Natural killer cell treated with Interleukin-12 subunit alpha and Interleukin-12 subunit beta and Interleukin-15 and Interleukin-18, amount 100 ng/mL, for 72 hours (primary cell): Measurements from ENCODE around the gene ETV5. TPM values are rescaled to one million over a fixed set of nuclear protein-coding genes. Genes with fewer than 3 reads are reported as not detected.

Experiments used
- ATAC-seq, 2 donors: fragments of 150-1000 bp; cut with Tn5 transposase in 1 of 2; sonication (Bioruptor Pico), chemical (Tn5 transposase) in 1 of 2; 2 replicates each; pipeline ENCODE4 v1.10.0; 2021
- DNase-seq: peaks from one replicate; pipeline ENCODE4 v3.0.0; 2022; ENCODE audit warnings: low spot score
- H3K27ac Mint-ChIP-seq, 2 donors: 1 replicate in 1 of 2; 2 replicates in 1 of 2; pipeline ENCODE4 v1.8.0; 2022; ENCODE audit warnings: mixed read lengths in 2 of 2, mild to moderate bottlenecking in 1 of 2, moderate library complexity in 1 of 2
- H3K27me3 Mint-ChIP-seq, 2 donors: 1 replicate in 1 of 2; 2 replicates in 1 of 2; pipeline ENCODE4 v1.8.0; 2022; ENCODE audit warnings: mixed read lengths in 2 of 2
- H3K36me3 Mint-ChIP-seq: one replicate; pipeline ENCODE4 v1.8.0; 2022; ENCODE audit warnings: mixed read lengths
- H3K4me1 Mint-ChIP-seq, 2 donors: 1 replicate in 1 of 2; 2 replicates in 1 of 2; pipeline ENCODE4 v1.8.0; 2022; ENCODE audit warnings: low read depth in 2 of 2, mixed read lengths in 2 of 2, mild to moderate bottlenecking in 1 of 2
- H3K4me3 Mint-ChIP-seq: one replicate; pipeline ENCODE4 v1.8.0; 2022; ENCODE audit warnings: mixed read lengths
- H3K9me3 Mint-ChIP-seq: 2 replicates; pipeline ENCODE4 v1.8.0; 2022; ENCODE audit warnings: mixed read lengths
- total RNA-seq, 2 donors: library from RNA; stranded (reverse); gene quantifications; one replicate each; pipeline ENCODE4 v1.2.3, GENCODE V29; 2022

ETV5 gene
- total RNA-seq, 2 donors from 2014 or later: 61.6 to 113 TPM

- ATAC-seq (no peak), DNase-seq (no peak)
- H3K27ac Mint-ChIP-seq: peak overlapping the region in 1 of 2 donors; percentile 17
- no peak overlapping the region for H3K4me3 Mint-ChIP-seq
- H3K27me3 Mint-ChIP-seq: peaks cover 6 to 20% of the 10 kb centered on the region in 2 donors
- H3K4me1 Mint-ChIP-seq: peaks cover 5 to 8% of the 10 kb centered on the region in 2 donors
- H3K9me3 Mint-ChIP-seq: no peaks in the 10 kb centered on the region
- H3K36me3 Mint-ChIP-seq: no peaks in the 10 kb centered on the region
Observed at GRCh38 chr3:186138272-186138981, 29.5 kb upstream of the ETV5 start.

DNA sequence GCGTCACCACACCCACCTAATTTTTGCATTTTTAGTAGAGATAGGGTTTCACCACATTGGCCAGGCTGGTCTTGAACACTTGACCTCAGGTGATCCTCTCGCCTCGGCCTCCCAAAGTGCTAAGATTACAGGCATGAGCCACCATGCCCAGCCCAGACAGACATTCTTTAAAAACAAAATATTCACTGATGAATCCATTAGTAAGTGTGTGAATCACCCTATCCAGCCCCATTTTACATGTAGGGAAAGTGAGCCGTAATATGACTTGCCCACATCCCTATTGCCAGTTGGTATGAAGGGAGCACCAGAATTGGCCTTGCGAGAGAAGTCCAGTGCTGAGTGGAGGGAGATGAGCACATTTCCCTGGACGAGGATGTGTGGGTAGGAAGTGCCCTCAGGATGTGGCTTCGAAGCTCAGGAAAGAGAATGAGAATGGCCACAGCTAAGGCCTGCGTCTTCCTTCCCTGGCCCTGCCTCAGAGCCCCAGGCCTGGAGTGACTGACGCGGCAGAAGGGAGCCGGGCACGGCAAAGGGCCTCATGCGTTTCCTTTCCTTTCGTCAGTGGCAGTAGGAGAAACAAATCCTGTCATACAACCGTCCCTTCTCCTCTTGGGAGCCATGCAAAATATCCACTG is 28.3 kb upstream of the ETV5 start:
- H3K9me3 Mint-ChIP-seq: no peaks in the 10 kb centered on the region
- H3K4me3 Mint-ChIP-seq: no peak overlapping the region
- DNase-seq (no peak), ATAC-seq (no peak)
- peaks cover 4 to 21% of the 10 kb centered on the region in 2 donors for H3K4me1 Mint-ChIP-seq
- H3K27me3 Mint-ChIP-seq: peaks cover 6 to 9% of the 10 kb centered on the region in 2 donors
- H3K36me3 Mint-ChIP-seq: no peaks in the 10 kb centered on the region
- H3K27ac Mint-ChIP-seq: no peak overlapping the region

- no peak for ATAC-seq
- Mint-ChIP-seq H3K4me3 (no peak overlapping the region), H3K27me3 (peaks cover 10 to 35% of the 10 kb centered on the region in 2 donors), H3K9me3 (no peaks in the 10 kb centered on the region), H3K27ac (peak overlapping the region in 1 of 2 donors; percentile 68), H3K36me3 (no peaks in the 10 kb centered on the region), H3K4me1 (peaks cover 9 to 27% of the 10 kb centered on the region in 2 donors)
- no peak for DNase-seq
Observed at GRCh38 chr3:186133980-186134379, 25.1 kb upstream of the ETV5 start.

- Mint-ChIP-seq H3K9me3 (no peaks in the 10 kb centered on the region), H3K27ac (peak overlapping the region in 1 of 2 donors; percentile 68), H3K4me3 (no peak overlapping the region), H3K4me1 (peaks cover 9 to 27% of the 10 kb centered on the region in 2 donors), H3K36me3 (no peaks in the 10 kb centered on the region), H3K27me3 (peaks cover 12 to 35% of the 10 kb centered on the region in 2 donors)
- DNase-seq (no peak), ATAC-seq (peak; percentile 76 to 82)
Observed at GRCh38 chr3:186132487-186132886, 23.6 kb upstream of the ETV5 start.

GRCh38 chr3:186129206-186129605 is 20.3 kb upstream of the ETV5 start:
- H3K9me3 Mint-ChIP-seq: peaks cover 5% of the 10 kb centered on the region
- no peak for DNase-seq

DNA sequence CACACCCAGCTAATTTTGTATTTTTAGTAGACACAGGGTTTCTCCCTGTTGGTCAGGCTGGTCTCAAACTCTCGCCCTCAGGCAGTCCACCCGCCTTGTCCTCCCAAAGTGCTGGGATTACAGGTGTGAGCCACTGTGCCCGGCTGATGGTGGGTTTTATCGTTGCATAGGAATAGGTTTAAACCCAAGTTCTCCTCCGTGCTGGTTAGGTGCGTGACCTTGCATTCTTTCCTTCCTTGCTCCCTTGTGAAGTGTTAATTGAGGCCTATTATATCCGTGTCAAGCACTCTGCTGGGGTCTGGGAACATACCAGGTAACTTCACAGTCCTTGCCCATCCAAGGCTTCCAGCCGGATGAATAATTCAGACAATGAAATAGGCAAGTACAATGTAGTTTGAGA is 19.3 kb upstream of the ETV5 start:
- DNase-seq (no peak), ATAC-seq (no peak)
- no peak overlapping the region for H3K27ac Mint-ChIP-seq
- peaks cover 13 to 32% of the 10 kb centered on the region in 2 donors for H3K27me3 Mint-ChIP-seq
- H3K9me3 Mint-ChIP-seq: peaks cover 5% of the 10 kb centered on the region
- H3K4me3 Mint-ChIP-seq: no peak overlapping the region
- H3K36me3 Mint-ChIP-seq: no peaks in the 10 kb centered on the region
- H3K4me1 Mint-ChIP-seq: peaks cover 20 to 23% of the 10 kb centered on the region in 2 donors

More at GRCh38 chr3:186129206-186129605, 20.3 kb upstream of the ETV5 start:
- Mint-ChIP-seq H3K4me1 (peaks cover 22 to 26% of the 10 kb centered on the region in 2 donors), H3K36me3 (no peaks in the 10 kb centered on the region), H3K27me3 (peaks cover 12 to 30% of the 10 kb centered on the region in 2 donors), H3K27ac (no peak overlapping the region), H3K4me3 (no peak overlapping the region)
- no peak for ATAC-seq

DNA sequence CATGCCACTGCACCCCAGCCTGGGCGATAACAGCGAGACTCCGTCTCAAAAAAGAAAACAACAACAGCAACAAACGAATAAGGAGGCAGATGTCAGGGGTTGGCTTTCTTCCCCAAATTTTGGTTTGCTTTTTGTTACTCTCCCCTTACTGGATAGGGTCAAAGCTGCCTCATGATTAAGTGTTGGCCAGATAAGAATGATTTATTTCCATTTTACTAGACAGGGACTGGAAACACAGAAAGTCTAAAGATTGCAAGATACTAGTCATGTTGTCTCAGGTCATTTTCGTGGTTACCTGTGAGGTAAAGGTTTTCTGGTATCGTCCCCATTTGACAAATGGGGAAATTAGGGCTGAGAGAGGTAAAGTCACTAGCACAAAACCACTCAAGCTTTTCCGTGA is 18.6 kb upstream of the ETV5 start:
- Mint-ChIP-seq H3K4me1 (peaks cover 16 to 18% of the 10 kb centered on the region in 2 donors), H3K36me3 (no peaks in the 10 kb centered on the region), H3K27me3 (peaks cover 17 to 37% of the 10 kb centered on the region in 2 donors), H3K9me3 (peaks cover 5% of the 10 kb centered on the region), H3K27ac (no peak overlapping the region), H3K4me3 (no peak overlapping the region)
- no peak for ATAC-seq
- no peak for DNase-seq

DNA sequence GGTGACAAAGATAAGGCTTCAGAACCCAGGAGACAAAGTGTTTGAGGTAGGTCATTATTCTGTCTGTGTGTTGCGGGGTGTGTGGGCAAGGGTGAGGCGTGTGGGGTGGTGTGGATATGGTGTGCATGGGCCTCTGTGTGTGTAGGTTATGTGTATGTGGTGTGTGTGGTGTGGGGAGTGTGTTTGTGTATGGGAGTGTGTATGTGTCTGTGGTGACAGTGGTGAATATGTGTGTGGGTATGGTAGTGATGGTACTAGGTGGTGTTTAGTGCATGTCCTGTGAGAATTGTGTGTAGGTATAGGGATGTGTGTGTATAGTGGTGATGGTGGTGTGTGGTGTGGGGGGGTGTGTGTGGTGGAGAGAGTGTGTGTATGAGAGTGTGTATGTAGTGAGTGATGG is 16.2 kb upstream of the ETV5 start:
- H3K4me3 Mint-ChIP-seq: no peak overlapping the region
- H3K27ac Mint-ChIP-seq: peak overlapping the region; percentile 1 to 38
- ATAC-seq (peak in 1 of 2 donors; percentile 45), DNase-seq (no peak)
- peaks cover 18 to 34% of the 10 kb centered on the region in 2 donors for H3K27me3 Mint-ChIP-seq
- no peaks in the 10 kb centered on the region for H3K36me3 Mint-ChIP-seq
- peaks cover 10 to 13% of the 10 kb centered on the region in 2 donors for H3K4me1 Mint-ChIP-seq
- peaks cover 5% of the 10 kb centered on the region for H3K9me3 Mint-ChIP-seq

DNA sequence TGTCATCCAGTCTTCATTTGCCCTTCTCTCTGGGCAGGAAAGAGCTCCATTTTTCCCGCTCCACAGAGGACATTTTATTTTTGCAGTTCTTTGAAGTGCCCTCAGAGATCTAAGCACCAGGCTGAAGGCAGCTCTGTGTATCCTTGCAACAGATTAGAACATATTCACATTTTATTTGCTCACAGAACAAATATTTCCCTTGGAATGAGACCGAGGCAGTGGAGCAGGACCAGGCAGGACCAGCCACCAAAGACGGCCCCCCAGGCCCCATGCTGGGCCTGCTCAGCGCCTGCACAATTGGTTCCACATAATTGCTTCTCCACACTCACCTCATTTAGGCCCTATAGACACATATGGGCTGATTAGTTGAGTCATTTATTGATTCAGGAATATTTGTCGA is 15.7 kb upstream of the ETV5 start:
- ATAC-seq (no peak), DNase-seq (no peak)
- Mint-ChIP-seq H3K9me3 (peaks cover 5% of the 10 kb centered on the region), H3K36me3 (no peaks in the 10 kb centered on the region), H3K4me1 (peaks cover 10 to 13% of the 10 kb centered on the region in 2 donors), H3K4me3 (no peak overlapping the region), H3K27ac (peak overlapping the region in 1 of 2 donors; percentile 38), H3K27me3 (peaks cover 19 to 32% of the 10 kb centered on the region in 2 donors)

DNA sequence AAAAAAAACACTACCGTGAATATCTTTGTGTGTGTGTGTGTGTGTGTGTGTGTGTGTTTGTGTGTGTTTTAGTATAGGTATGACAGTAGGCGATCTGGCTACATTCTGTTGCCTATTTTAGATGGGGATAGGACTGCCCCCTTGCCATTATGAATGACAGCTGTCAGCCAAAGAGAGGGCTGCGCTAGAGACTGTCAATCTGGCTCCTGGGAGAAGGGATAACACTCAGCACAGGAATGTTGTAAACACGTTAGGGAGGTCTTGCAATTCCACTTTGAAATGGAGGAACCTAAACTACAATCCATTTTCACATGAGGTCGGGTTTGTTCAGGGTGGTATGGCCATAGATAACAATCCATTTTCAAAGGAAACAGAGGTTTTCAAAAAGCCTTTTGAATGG is 14.1 kb upstream of the ETV5 start:
- peaks cover 24 to 40% of the 10 kb centered on the region in 2 donors for H3K27me3 Mint-ChIP-seq
- H3K4me1 Mint-ChIP-seq: peaks cover 10 to 13% of the 10 kb centered on the region in 2 donors
- H3K4me3 Mint-ChIP-seq: no peak overlapping the region
- H3K36me3 Mint-ChIP-seq: no peaks in the 10 kb centered on the region
- DNase-seq (no peak), ATAC-seq (no peak)
- H3K27ac Mint-ChIP-seq: no peak overlapping the region
- peaks cover 5% of the 10 kb centered on the region for H3K9me3 Mint-ChIP-seq

- no peak for DNase-seq
- Mint-ChIP-seq H3K9me3 (peaks cover 5% of the 10 kb centered on the region), H3K4me3 (no peak overlapping the region), H3K36me3 (no peaks in the 10 kb centered on the region), H3K27ac (no peak overlapping the region), H3K4me1 (peaks cover 13 to 16% of the 10 kb centered on the region in 2 donors), H3K27me3 (peaks cover 30 to 48% of the 10 kb centered on the region in 2 donors)
- no peak for ATAC-seq
Observed at GRCh38 chr3:186121968-186122367, 13.1 kb upstream of the ETV5 start.

DNA sequence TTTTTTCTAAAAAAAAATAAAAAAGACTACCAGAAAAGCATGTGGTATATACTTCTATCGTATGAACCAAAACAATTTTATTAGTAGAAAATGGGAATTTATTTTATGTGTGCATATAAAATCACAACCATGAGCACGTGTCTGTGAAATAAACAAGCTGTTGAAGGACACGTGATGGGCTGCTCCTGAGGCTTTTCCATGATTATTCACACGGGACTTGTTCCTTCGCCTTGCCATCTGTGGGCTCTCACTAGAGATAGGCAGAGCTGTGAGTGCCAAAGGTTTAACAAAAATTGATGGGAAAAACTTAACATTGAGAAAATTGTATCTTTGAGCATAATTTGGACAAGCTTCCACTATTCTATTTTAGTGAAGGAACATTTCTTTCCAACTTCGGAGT is 12.4 kb upstream of the ETV5 start:
- DNase-seq (no peak), ATAC-seq (no peak)
- Mint-ChIP-seq H3K27ac (no peak overlapping the region), H3K4me1 (peaks cover 13 to 16% of the 10 kb centered on the region in 2 donors), H3K36me3 (no peaks in the 10 kb centered on the region), H3K9me3 (peaks cover 5% of the 10 kb centered on the region), H3K27me3 (peaks cover 34 to 54% of the 10 kb centered on the region in 2 donors), H3K4me3 (no peak overlapping the region)

DNA sequence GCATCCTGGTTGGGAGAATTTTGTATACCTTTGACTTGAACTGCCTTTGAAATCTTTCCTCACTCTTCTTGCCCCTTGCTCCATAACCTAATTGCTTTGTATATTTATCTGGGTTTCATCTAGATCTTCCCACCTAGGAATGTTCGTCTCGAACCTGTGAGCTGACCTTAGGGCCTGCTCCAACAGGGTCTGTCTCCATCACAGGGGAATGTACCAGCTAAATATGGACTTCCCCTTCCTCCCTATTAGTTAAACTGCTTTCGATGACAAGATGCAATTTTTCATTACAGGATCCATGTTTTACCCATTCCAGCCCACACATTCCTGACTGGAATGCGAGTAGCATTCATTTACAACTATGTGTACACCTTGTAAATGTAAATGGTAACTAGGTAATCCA is 10.6 kb upstream of the ETV5 start:
- DNase-seq (no peak), ATAC-seq (no peak)
- H3K4me3 Mint-ChIP-seq: no peak overlapping the region
- no peak overlapping the region for H3K27ac Mint-ChIP-seq
- no peaks in the 10 kb centered on the region for H3K36me3 Mint-ChIP-seq
- no peaks in the 10 kb centered on the region for H3K9me3 Mint-ChIP-seq
- H3K4me1 Mint-ChIP-seq: peaks cover 0 to 12% of the 10 kb centered on the region in 2 donors
- H3K27me3 Mint-ChIP-seq: peaks cover 45 to 69% of the 10 kb centered on the region in 2 donors

DNA sequence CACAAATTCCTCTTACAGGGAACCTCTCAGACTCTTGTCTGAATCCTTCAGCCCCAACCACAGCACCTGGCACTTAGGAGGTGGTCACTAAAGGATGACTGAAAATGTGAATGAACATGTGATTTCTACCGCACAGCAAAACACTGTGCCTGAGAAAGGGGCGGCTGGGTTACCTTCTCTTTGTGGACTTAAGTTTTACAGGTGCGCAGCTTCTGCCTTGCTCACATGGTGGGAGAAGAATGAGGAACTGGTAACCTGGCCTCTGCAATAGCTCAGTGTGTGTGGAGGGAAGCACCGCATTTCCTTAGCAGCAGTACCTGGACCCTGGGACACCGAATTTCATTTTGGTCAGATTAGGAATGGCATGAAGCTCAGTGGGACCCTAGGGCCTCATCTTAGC is 9.8 kb upstream of the ETV5 start:
- no peak overlapping the region for H3K27ac Mint-ChIP-seq
- H3K4me3 Mint-ChIP-seq: no peak overlapping the region
- peaks cover 46 to 74% of the 10 kb centered on the region in 2 donors for H3K27me3 Mint-ChIP-seq
- H3K4me1 Mint-ChIP-seq: peaks cover 0 to 12% of the 10 kb centered on the region in 2 donors
- H3K9me3 Mint-ChIP-seq: no peaks in the 10 kb centered on the region
- H3K36me3 Mint-ChIP-seq: no peaks in the 10 kb centered on the region
- DNase-seq: no peak
- no peak for ATAC-seq
